SK-N-SH (cell line): ENCODE results near the gene SCAANT1. TPM values are rescaled to one million over a fixed set of nuclear protein-coding genes. Genes with fewer than 3 reads are reported as not detected.

Experiments used
- CTCF ChIA-PET: fragments of 300-600, 350-600 bp; formaldehyde crosslinking; extraction: SDS; loops from one replicate; lab custom pipeline; 2021; lab: Yijun Ruan, JAX
- POLR2A ChIA-PET: fragments of 350-600 bp; sonication (Branson Sonifier 250); formaldehyde crosslinking; extraction: SDS; loops from one replicate; lab custom pipeline; 2020; ENCODE audit warnings: antibody characterized with exemption, inconsistent platforms; lab: Yijun Ruan, JAX
- DNase-seq: peaks from one replicate; pipeline ENCODE4 v3.0.0; 2012
- H2AFZ ChIP-seq: fragments of 200-600 bp; sonication (generic); 2 replicates; pipeline ENCODE4 v1.8.1; 2016; ENCODE audit warnings: antibody characterized with exemption, mild to moderate bottlenecking, low read depth
- H3F3A ChIP-seq: fragments of 200-600 bp; sonication (generic); replicated peaks from 2 replicates; pipeline ENCODE3; 2016; ENCODE audit warnings: antibody characterized with exemption, mild to moderate bottlenecking; ENCODE audit not compliant: insufficient read depth
- H3K27ac ChIP-seq, 2 experiments: fragments of 200-500 bp in 1 of 2; fragments of 200-600 bp in 1 of 2; sonication (Bioruptor generic) in 1 of 2; sonication (generic), shearing (Covaris generic) in 1 of 2; 2 replicates each; pipeline versions ENCODE4 v1.5.1 to v1.6.1; 2014 to 2016; ENCODE audit warnings: low read depth in 2 of 2, inconsistent platforms in 1 of 2, low read length in 1 of 2, mild to moderate bottlenecking in 1 of 2, mixed read lengths in 1 of 2
- H3K27me3 ChIP-seq: fragments of 200-600 bp; sonication (generic), shearing (Covaris generic); 2 replicates; pipeline ENCODE4 v1.6.1; 2016; ENCODE audit warnings: mixed run types; ENCODE audit not compliant: insufficient read depth
- H3K36me3 ChIP-seq, 2 experiments: fragments of 200-500 bp in 1 of 2; fragments of 200-600 bp in 1 of 2; sonication (Bioruptor generic) in 1 of 2; sonication (generic) in 1 of 2; replicated peaks in 1 of 2; 2 replicates each; pipeline versions ENCODE3 to v1.5.1; 2014 to 2016; ENCODE audit warnings: low read length in 1 of 2, mild to moderate bottlenecking in 1 of 2; ENCODE audit not compliant: insufficient read depth in 2 of 2, control insufficient read depth in 1 of 2
- H3K4me1 ChIP-seq, 2 experiments: fragments of 200-500 bp in 1 of 2; fragments of 200-600 bp in 1 of 2; sonication (Bioruptor generic) in 1 of 2; sonication (generic), shearing (Covaris generic) in 1 of 2; 2 replicates each; pipeline versions ENCODE4 v1.5.1 to v1.6.1; 2014 to 2016; ENCODE audit warnings: low read depth in 1 of 2, low read length in 1 of 2, mixed run types in 1 of 2; ENCODE audit not compliant: insufficient read depth in 2 of 2, control insufficient read depth in 1 of 2
- H3K4me2 ChIP-seq: fragments of 200-600 bp; sonication (generic), shearing (Covaris generic); 2 replicates; pipeline ENCODE4 v1.6.1; 2017; ENCODE audit warnings: mixed run types
- H3K4me3 ChIP-seq, 2 experiments: fragments of 200-500 bp in 1 of 2; fragments of 200-600 bp in 1 of 2; sonication (Bioruptor generic) in 1 of 2; sonication (generic), shearing (Covaris generic) in 1 of 2; 2 replicates each; pipeline versions ENCODE4 v1.5.1 to v1.8.1; 2014 to 2016; ENCODE audit warnings: low read depth in 2 of 2, inconsistent platforms in 1 of 2, low read length in 1 of 2, mild to moderate bottlenecking in 1 of 2, mixed read lengths in 1 of 2, moderate library complexity in 1 of 2
- H3K79me2 ChIP-seq: fragments of 200-600 bp; sonication (generic); 2 replicates; pipeline ENCODE4 v1.8.1; 2017; ENCODE audit warnings: mild to moderate bottlenecking; ENCODE audit not compliant: insufficient read depth
- H3K9ac ChIP-seq: fragments of 200-600 bp; sonication (generic); 2 replicates; pipeline ENCODE4 v1.6.1; 2017; ENCODE audit warnings: mixed run types
- H3K9me2 ChIP-seq: fragments of 200-600 bp; sonication (generic); 2 replicates; pipeline ENCODE4 v1.6.1; 2017; ENCODE audit warnings: mixed run types
- H3K9me3 ChIP-seq: fragments of 200-600 bp; sonication (generic); 2 replicates; pipeline ENCODE4 v1.6.1; 2017; ENCODE audit warnings: mixed run types, mild to moderate bottlenecking, moderate library complexity
- H4K20me1 ChIP-seq: fragments of 200-600 bp; sonication (generic); 2 replicates; pipeline ENCODE4 v1.6.1; 2017; ENCODE audit warnings: mild to moderate bottlenecking, mixed run types; ENCODE audit not compliant: insufficient read depth
- ELF1 ChIP-seq: IDR thresholded peaks from 2 replicates; pipeline ENCODE4 v1.4.0; 2012
- EZH2phosphoT487 ChIP-seq: fragments of 200-600 bp; sonication (generic); IDR thresholded peaks from 2 replicates; pipeline ENCODE4 v1.6.1; 2017; ENCODE audit warnings: low read depth, mixed run types, mild to moderate bottlenecking, antibody characterized with exemption, moderate library complexity, borderline replicate concordance
- FOXJ3 ChIP-seq: sonication (generic); formaldehyde crosslinking; IDR thresholded peaks from 2 replicates; pipeline ENCODE4 v1.5.1; 2020; ENCODE audit warnings: mild to moderate bottlenecking, missing genetic modification reagents
- GABPA ChIP-seq: IDR thresholded peaks from 2 replicates; pipeline ENCODE4 v1.4.0; 2012; ENCODE audit warnings: low read depth, mild to moderate bottlenecking
- IRF3 ChIP-seq: fragments of 150-350 bp; IDR thresholded peaks from 2 replicates; pipeline ENCODE4 v1.6.1; 2016; ENCODE audit warnings: mild to moderate bottlenecking, low read depth, low read length
- JUND ChIP-seq: IDR thresholded peaks from 2 replicates; pipeline ENCODE4 v1.4.0; 2012
- MAX ChIP-seq: IDR thresholded peaks from 2 replicates; pipeline ENCODE4 v1.4.0; 2012; ENCODE audit warnings: low read depth
- NFIC ChIP-seq: IDR thresholded peaks from 2 replicates; pipeline ENCODE4 v1.4.0; 2012; ENCODE audit warnings: borderline replicate concordance
- POLR2AphosphoS5 ChIP-seq: IDR thresholded peaks from 2 replicates; pipeline ENCODE4 v1.6.1; 2012; ENCODE audit warnings: low read depth, low read length
- RFX5 ChIP-seq: IDR thresholded peaks from 2 replicates; pipeline ENCODE4 v1.6.1; 2012; ENCODE audit warnings: mild to moderate bottlenecking, improper control_type of control experiment, low read length
- RXRA ChIP-seq: IDR thresholded peaks from 2 replicates; pipeline ENCODE4 v1.4.0; 2012; ENCODE audit warnings: low read depth, mild to moderate bottlenecking, borderline replicate concordance
- SMC3 ChIP-seq: IDR thresholded peaks from 2 replicates; pipeline ENCODE4 v1.6.1; 2012; ENCODE audit warnings: low read depth, low read length, improper control_type of control experiment
- USF1 ChIP-seq: IDR thresholded peaks from 2 replicates; pipeline ENCODE4 v1.4.0; 2012; ENCODE audit warnings: low read depth, borderline replicate concordance
- USF2 ChIP-seq: fragments of 150-350 bp; IDR thresholded peaks from 2 replicates; pipeline ENCODE4 v1.6.1; 2017; ENCODE audit warnings: antibody characterized with exemption, low read length, low read depth, borderline replicate concordance
- YY1 ChIP-seq: IDR thresholded peaks from 2 replicates; pipeline ENCODE4 v1.4.0; 2012; ENCODE audit warnings: low read depth, mild to moderate bottlenecking
- ZBTB33 ChIP-seq: IDR thresholded peaks from 2 replicates; pipeline ENCODE4 v1.4.0; 2012; ENCODE audit warnings: low read depth, borderline replicate concordance
- WGBS: methylation state at CpG from one replicate; pipeline ENCODE4 v1.1.6; 2017; ENCODE audit warnings: low lambda C conversion rate; 5-methylcytosine and 5-hydroxymethylcytosine counted together
- polyA plus RNA-seq, 3 experiments: library from polyadenylated mRNA; depleted of rRNA; stranded (reverse); fragments of >200 nt; gene quantifications; 2 replicates each; pipeline ENCODE4 v1.2.3, GENCODE V29; 2012

The SCAANT1 gene
- polyA plus RNA-seq, 1 of the 3 experiments (the other 2 are of a cell fraction): not detected

- ChIA-PET POLR2A (no interaction called here), CTCF (no interaction called here)
- Histone ChIP-seq H2AFZ (no peak overlapping the region), H3K9ac (no peak overlapping the region), H3K4me3 (no peak overlapping the region), H3K9me3 (no peaks in the 10 kb centered on the region), H3K9me2 (no peaks in the 10 kb centered on the region), H3K79me2 (peaks cover 36% of the 10 kb centered on the region), H3K27ac (no peak overlapping the region), H4K20me1 (peaks cover 3% of the 10 kb centered on the region; the same call in 1 of the 2 replicates), H3K4me2 (no peak overlapping the region), H3F3A (no peaks in the 10 kb centered on the region), H3K4me1 (no peaks in the 10 kb centered on the region; a peak in 2 of 4 replicates), H3K27me3 (no peaks in the 10 kb centered on the region), H3K36me3 (peaks cover 0 to 7% of the 10 kb centered on the region in 2 experiments)
- TF ChIP-seq ELF1 (no peak), ZBTB33 (no peak), NFIC (no peak), FOXJ3 (no peak), POLR2AphosphoS5 (no peak), IRF3 (no peak), GABPA (no peak), JUND (no peak), MAX (no peak), SMC3 (no peak), YY1 (no peak), USF1 (no peak), EZH2phosphoT487 (no peak), USF2 (no peak), RFX5 (no peak), RXRA (no peak)
- DNase-seq: no peak
- WGBS: 97% methylated on average over 5 of the region's 5 CpGs
These were observed 20.7 kb downstream of the SCAANT1 start for GRCh38 chr3:63891518-63891917.
